Measurements from ENCODE around the gene GAS2.

GAS2 gene

GRCh38 chr11:22674470-22675439 lies 8.3 kb downstream of the GAS2 start:
- DNase-seq (ENCODE audit: low spot score): no peak

- no peak for DNase-seq (ENCODE audit: low spot score)
These were observed 10.9 kb downstream of the GAS2 start for GRCh38 chr11:22677153-22677903.

- DNase-seq (ENCODE audit: low spot score): no peak
These were observed 14.2 kb downstream of the GAS2 start for GRCh38 chr11:22680628-22681027.

DNA sequence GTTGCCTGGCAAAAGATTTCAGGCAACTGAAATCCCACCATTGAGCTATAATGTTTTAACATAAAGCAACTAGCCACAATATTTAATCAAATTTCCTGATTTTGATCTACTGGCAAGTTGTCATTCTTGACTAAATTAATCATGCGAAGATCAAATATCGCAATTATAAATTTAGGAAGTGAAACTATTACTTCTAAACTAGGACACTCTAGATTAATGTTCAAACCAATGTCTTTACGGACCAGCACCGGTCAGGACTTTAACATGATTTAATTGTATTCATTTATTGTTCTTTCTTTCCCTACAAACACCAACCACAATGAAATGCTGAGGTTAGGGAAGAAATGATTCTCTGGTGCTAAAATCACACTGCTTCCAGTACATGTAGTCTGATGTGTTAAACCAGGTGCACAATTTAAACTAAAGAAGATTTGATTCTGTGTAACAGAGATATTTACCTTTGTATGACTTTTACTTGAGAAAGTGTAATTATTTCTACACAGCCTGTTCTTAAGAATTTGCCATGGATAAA lies 14.9 kb downstream of the GAS2 start:
- no peak for DNase-seq (ENCODE audit: low spot score)

- no peak for DNase-seq (ENCODE audit: low spot score)
These were observed 17.7 kb downstream of the GAS2 start for GRCh38 chr11:22684082-22684481.

- no peak for DNase-seq (ENCODE audit: low spot score)
These were observed 18.7 kb downstream of the GAS2 start for GRCh38 chr11:22685111-22685510.

DNA sequence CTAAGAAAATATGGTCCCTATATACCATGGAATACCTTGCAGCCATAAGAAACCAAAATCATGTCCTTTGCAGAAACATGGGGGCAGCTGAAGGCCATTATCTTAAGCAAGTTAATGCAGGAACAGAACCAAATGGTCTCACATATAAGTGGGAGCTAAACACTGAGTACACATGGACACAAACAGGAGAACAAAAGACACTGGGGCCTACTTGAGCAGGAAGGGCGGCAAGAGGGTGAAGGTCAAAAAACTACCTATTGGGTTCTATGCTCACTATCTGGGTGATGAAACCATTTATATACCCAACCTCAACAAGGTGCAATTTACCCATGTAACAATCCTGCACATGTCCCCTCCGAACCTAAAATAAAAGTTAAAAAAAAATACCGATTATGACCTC lies 22.5 kb downstream of the GAS2 start:
- DNase-seq (ENCODE audit: low spot score): no peak

DNA sequence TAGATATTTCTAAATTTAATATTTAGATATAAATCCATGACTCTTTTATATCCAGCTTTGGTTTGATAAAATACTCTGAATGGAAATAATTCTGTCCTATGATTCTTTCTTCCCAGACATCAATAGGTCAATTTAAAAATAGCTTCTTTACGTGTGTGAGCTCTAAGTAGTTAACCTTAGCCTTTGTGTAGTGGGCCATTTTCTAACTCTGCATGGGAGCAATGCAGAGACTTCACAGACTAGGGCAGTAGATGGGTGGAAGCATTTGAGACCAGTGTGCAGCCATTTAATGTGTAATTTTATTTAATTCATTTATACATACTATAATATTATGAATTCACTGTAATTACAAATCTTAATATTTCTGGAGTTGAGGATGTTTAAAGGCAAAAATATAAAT lies 23.8 kb downstream of the GAS2 start:
- no peak for DNase-seq (ENCODE audit: low spot score)

- DNase-seq (ENCODE audit: low spot score): no peak
These were observed 24.5 kb downstream of the GAS2 start for GRCh38 chr11:22690871-22691270.

- DNase-seq (ENCODE audit: low spot score): no peak
These were observed 33.0 kb downstream of the GAS2 start for GRCh38 chr11:22699388-22699787.

DNA sequence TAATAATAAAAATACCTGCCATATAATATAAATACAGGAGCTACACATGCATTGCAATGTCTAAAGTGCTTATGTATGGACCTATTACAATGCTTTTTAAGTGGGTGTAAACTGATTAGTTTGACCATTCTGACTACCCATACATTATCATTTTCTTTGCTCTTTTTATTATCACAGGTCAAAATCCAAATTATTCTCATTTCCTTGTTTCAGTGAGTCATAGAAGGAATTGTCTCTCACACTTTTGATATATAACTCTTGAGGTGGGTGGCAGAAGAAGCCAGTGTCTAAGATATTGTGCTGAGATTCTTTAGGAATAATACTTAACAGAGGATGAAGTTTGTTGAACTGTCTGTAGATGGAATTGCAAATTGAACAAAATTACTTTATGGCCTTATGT lies 35.6 kb downstream of the GAS2 start:
- DNase-seq (ENCODE audit: low spot score): no peak

GRCh38 chr11:22703040-22703439 lies 36.6 kb downstream of the GAS2 start:
- no peak for DNase-seq (ENCODE audit: low spot score)

GRCh38 chr11:22703591-22703990 lies 37.2 kb downstream of the GAS2 start:
- no peak for DNase-seq (ENCODE audit: low spot score)

GRCh38 chr11:22707119-22707899 lies 40.9 kb downstream of the GAS2 start:
- no peak for DNase-seq (ENCODE audit: low spot score)

- no peak for DNase-seq (ENCODE audit: low spot score)
These were observed 44.8 kb downstream of the GAS2 start for GRCh38 chr11:22711071-22711770.

GRCh38 chr11:22711880-22712279 lies 45.5 kb downstream of the GAS2 start:
- DNase-seq (ENCODE audit: low spot score): no peak

DNA sequence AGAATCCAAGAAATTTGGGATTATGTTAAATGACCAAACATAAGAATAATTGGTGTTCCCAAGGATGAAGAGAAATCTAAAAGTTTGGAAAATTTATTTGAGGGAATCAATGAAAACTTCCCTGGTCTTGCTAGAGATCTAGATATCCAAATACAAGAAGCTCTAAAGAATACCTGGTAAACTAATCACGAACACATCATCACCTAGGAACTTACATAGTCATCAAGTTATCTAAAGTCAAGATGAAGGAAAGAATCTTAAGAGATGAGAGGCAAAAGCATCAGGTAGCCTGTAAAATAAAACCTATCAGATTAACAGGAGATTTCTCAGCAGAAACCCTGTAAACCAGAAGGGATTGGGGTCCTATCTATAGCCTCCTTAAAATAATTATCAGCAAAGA lies 46.9 kb downstream of the GAS2 start:
- DNase-seq (ENCODE audit: low spot score): no peak

DNA sequence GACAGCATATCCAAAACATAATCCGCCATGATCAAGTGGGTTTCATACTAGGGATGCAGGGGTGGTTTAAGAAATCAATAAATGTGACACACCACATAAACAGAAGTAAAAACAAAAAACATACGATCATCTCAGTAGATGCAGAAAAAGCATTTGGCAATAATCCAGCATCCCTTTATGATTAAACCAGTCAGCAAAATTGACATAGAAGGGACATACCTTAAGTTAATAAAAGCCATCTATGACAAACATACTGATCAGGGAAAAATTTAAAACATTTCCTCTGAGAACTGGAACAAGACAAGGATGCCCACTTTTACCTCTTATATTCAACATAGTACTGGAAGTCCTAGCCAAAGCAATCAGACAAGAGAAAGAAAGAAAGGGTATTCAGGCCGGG lies 49.6 kb downstream of the GAS2 start:
- DNase-seq (ENCODE audit: low spot score): no peak

DNA sequence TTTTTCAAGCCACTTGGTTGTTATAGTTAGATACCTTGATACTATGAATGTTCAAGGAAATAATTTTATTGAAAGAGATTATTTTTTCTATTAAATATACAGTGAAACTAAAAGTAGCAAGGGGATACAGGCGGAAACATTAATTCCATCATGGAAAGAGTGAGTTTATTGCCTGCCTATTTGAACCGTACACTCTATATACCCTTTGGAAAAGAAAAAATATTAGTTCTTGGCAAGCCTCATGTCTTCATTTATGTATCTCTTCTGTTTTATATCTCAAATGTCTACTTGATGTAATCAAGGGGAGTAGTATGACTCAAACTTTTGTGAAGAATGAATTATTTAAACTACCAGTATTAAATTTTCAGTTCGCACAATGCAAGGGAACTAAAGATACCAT lies 54.0 kb downstream of the GAS2 start:
- no peak for DNase-seq (ENCODE audit: low spot score)

DNA sequence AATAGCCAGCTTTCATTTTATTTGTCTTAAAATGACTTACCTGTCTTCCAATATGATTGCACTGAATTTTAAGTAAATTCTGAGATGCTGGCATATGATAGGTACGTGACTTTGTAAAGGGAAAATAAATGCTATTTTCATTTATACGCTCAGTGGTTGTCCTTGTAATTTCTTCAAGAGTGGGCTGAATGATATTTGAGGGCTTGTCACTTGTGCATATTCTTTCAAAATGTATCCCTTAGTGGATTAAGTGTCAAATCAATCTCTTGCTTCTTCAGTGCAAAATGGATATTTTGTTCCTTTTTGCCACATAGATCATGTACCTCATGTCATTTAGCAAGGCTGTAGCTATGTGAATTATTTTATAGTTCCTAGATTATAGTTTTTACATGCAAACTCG lies 56.9 kb downstream of the GAS2 start:
- DNase-seq (ENCODE audit: low spot score): no peak

DNA sequence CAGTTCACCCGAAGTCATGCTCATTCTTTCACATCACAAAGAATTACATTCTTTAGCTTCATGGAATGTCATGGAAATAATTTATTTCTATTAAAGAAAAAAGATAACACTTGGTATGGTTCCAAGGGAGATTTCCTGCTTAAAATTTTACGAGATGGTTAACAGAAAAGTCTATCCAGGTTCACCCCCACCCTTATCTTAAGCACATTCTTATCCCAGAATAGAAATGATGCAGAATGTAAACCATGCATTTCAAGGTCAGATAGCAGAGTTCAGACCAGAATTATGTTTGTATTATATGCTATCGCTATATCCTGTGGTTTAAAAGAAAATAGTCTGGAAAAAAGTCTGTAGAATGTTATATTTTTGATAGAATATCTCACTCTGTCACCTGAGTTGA lies 58.7 kb downstream of the GAS2 start:
- no peak for DNase-seq (ENCODE audit: low spot score)

Data from left forelimb (tissue), 1 donor.